Vagina (tissue), 2 donors: ENCODE data around the gene EPG5.

Experiments
- CTCF ChIP-seq, 3 experiments: fragments of 450-650 bp in 2 of 3; fragments of 200-600 bp in 1 of 3; sonication (generic) in 1 of 3; IDR thresholded peaks; one replicate each; pipeline ENCODE4 v1.5.1; 2017 to 2019; ENCODE audit warnings: antibody characterized with exemption in 3 of 3, mild to moderate bottlenecking in 2 of 3, moderate library complexity in 2 of 3
- POLR2AphosphoS5 ChIP-seq, 2 donors: sonication (generic); formaldehyde crosslinking; IDR thresholded peaks; one replicate each; pipeline ENCODE4 v1.9.0; 2017; ENCODE audit warnings: antibody characterized with exemption in 2 of 2, mild to moderate bottlenecking in 2 of 2, low read depth in 1 of 2; ENCODE audit not compliant: insufficient read depth in 1 of 2

- TF ChIP-seq CTCF (IDR thresholded peaks at IDR 0.05) (no peak), POLR2AphosphoS5 (IDR thresholded peaks at IDR 0.05; ENCODE audit: insufficient read depth in 1 of 2, low read depth in 1 of 2) (no peak)
These were observed 141.7 kb downstream of the EPG5 start, which contains the start of gene SIGLEC15 for GRCh38 chr18:45825258-45826044.
